ENCODE results near the gene OR10A3. TPM values are rescaled to one million over a fixed set of nuclear protein-coding genes. Genes with fewer than 3 reads are reported as not detected.

Gene OR10A3
- total RNA-seq, 1 experiment from 2014 or later: not detected

GRCh38 chr11:7892840-7893254, 48.7 kb downstream of the OR10A3 start:
- intact Hi-C loops (cut with micrococcal nuclease; ENCODE audit: unreplicated experiment): loop anchor here (1.0 to 2.0 kb wide), 2 partner anchors 93 to 206 kb away; no protein-coding TSS in a partner anchor
- Histone ChIP-seq H3K4me1 (ENCODE audit: insufficient read depth, low read length, poor library complexity, severe bottlenecking) (no peaks in the 10 kb centered on the region), H3K9me3 (ENCODE audit: low read depth, low read length, poor library complexity, severe bottlenecking) (no peaks in the 10 kb centered on the region), H3K36me3 (ENCODE audit: insufficient read depth, low read length, poor library complexity, severe bottlenecking) (no peaks in the 10 kb centered on the region), H3K27me3 (replicated peaks; ENCODE audit: insufficient read depth, low read depth, low read length, poor library complexity) (no peaks in the 10 kb centered on the region), H3K4me3 (ENCODE audit: low read depth, low read length, poor library complexity, severe bottlenecking) (no peak overlapping the region), H3K27ac (ENCODE audit: low read depth, low read length, poor library complexity, severe bottlenecking) (no peak overlapping the region)
- CTCF ChIA-PET: no interaction called here
- peak; percentile 58 for DNase-seq (ENCODE audit: low spot score)
- POLR2A ChIA-PET (ENCODE audit: low non-redundant PET): interaction anchor here (0.7 kb wide), 1 partner anchor 199 kb away, joined by 3 read pairs; no protein-coding TSS in a partner anchor
- BruUV-seq (replicated peaks): no TSS peak
- TF ChIP-seq CTCF (conservative IDR thresholded peaks at IDR 0.05; ENCODE audit: low read depth, low read length): peak; percentile 69
- TF ChIP-seq EZH2 (IDR thresholded peaks at IDR 0.05; ENCODE audit: borderline replicate concordance, low read depth, low read length, poor library complexity, severe bottlenecking): no peak

GRCh38 chr11:7892059-7892699, 49.3 kb downstream of the OR10A3 start:
- Histone ChIP-seq H3K27me3 (replicated peaks; ENCODE audit: insufficient read depth, low read depth, low read length, poor library complexity) (no peaks in the 10 kb centered on the region), H3K27ac (ENCODE audit: low read depth, low read length, poor library complexity, severe bottlenecking) (no peak overlapping the region), H3K4me3 (ENCODE audit: low read depth, low read length, poor library complexity, severe bottlenecking) (no peak overlapping the region), H3K36me3 (ENCODE audit: insufficient read depth, low read length, poor library complexity, severe bottlenecking) (no peaks in the 10 kb centered on the region), H3K4me1 (ENCODE audit: insufficient read depth, low read length, poor library complexity, severe bottlenecking) (no peaks in the 10 kb centered on the region), H3K9me3 (ENCODE audit: low read depth, low read length, poor library complexity, severe bottlenecking) (no peaks in the 10 kb centered on the region)
- TF ChIP-seq CTCF (conservative IDR thresholded peaks at IDR 0.05; ENCODE audit: low read depth, low read length): no peak
- no peak for TF ChIP-seq EZH2 (IDR thresholded peaks at IDR 0.05; ENCODE audit: borderline replicate concordance, low read depth, low read length, poor library complexity, severe bottlenecking)
- DNase-seq (ENCODE audit: low spot score): no peak
- no TSS peak for BruUV-seq (replicated peaks)
- ChIA-PET POLR2A (ENCODE audit: low non-redundant PET) (no interaction called here), CTCF (no interaction called here)
- intact Hi-C loops (cut with micrococcal nuclease; ENCODE audit: unreplicated experiment): loop anchor here (2.0 kb wide), 1 partner anchor 207 kb away; no protein-coding TSS in a partner anchor

GRCh38 chr11:7890417-7891172, 50.9 kb downstream of the OR10A3 start:
- no peaks in the 10 kb centered on the region for H3K9me3 ChIP-seq (ENCODE audit: low read depth, low read length, poor library complexity, severe bottlenecking)
- no TSS peak for BruUV-seq (replicated peaks)
- no peak for TF ChIP-seq CTCF (conservative IDR thresholded peaks at IDR 0.05; ENCODE audit: low read depth, low read length)
- no peak for TF ChIP-seq EZH2 (IDR thresholded peaks at IDR 0.05; ENCODE audit: borderline replicate concordance, low read depth, low read length, poor library complexity, severe bottlenecking)
- no peaks in the 10 kb centered on the region for H3K4me1 ChIP-seq (ENCODE audit: insufficient read depth, low read length, poor library complexity, severe bottlenecking)
- ChIA-PET CTCF (interaction anchor here (0.5 kb wide), 1 partner anchor 169 kb away, joined by 3 read pairs; no protein-coding TSS in a partner anchor), POLR2A (ENCODE audit: low non-redundant PET) (no interaction called here)
- intact Hi-C loops (cut with micrococcal nuclease; ENCODE audit: unreplicated experiment): no loop called here
- no peak overlapping the region for H3K27ac ChIP-seq (ENCODE audit: low read depth, low read length, poor library complexity, severe bottlenecking)
- H3K4me3 ChIP-seq (ENCODE audit: low read depth, low read length, poor library complexity, severe bottlenecking): no peak overlapping the region
- DNase-seq (ENCODE audit: low spot score): no peak
- H3K27me3 ChIP-seq (replicated peaks; ENCODE audit: insufficient read depth, low read depth, low read length, poor library complexity): no peaks in the 10 kb centered on the region
- H3K36me3 ChIP-seq (ENCODE audit: insufficient read depth, low read length, poor library complexity, severe bottlenecking): no peaks in the 10 kb centered on the region

Measured in A673 (cell line).